Neutrophil (primary cell): ENCODE results near the gene FBXW8.

Experiments
- H3K27ac ChIP-seq: fragments of 200-600 bp; sonication (generic); 2 replicates; pipeline ENCODE4 v1.5.1; 2016; ENCODE audit warnings: mild to moderate bottlenecking, moderate library complexity
- H3K27me3 ChIP-seq: fragments of 200-600 bp; sonication (generic); 2 replicates; pipeline ENCODE4 v1.6.0; 2016; ENCODE audit warnings: mild to moderate bottlenecking
- H3K36me3 ChIP-seq: fragments of 200-600 bp; sonication (generic); 2 replicates; pipeline ENCODE4 v1.5.1; 2017
- H3K4me1 ChIP-seq, 2 experiments: fragments of 200-600 bp in 1 of 2; sonication (generic) in 1 of 2; 1 replicate in 1 of 2; 2 replicates in 1 of 2; pipeline versions ENCODE4 v1.5.1 to v1.6.1; 2013 to 2016; ENCODE audit warnings: low read depth in 1 of 2, low read length in 1 of 2, mild to moderate bottlenecking in 1 of 2, moderate library complexity in 1 of 2; ENCODE audit not compliant: control insufficient read depth in 1 of 2, insufficient read depth in 1 of 2
- H3K4me3 ChIP-seq, 2 experiments: fragments of 200-600 bp in 1 of 2; sonication (generic) in 1 of 2; 1 replicate in 1 of 2; 2 replicates in 1 of 2; pipeline ENCODE4 v1.5.1; 2013 to 2016; ENCODE audit warnings: low read depth in 1 of 2, low read length in 1 of 2, mild to moderate bottlenecking in 1 of 2, moderate library complexity in 1 of 2
- H3K9me3 ChIP-seq: fragments of 200-600 bp; sonication (generic); 2 replicates; pipeline ENCODE4 v1.5.1; 2016
- CTCF ChIP-seq: fragments of 200-600 bp; sonication (generic); IDR thresholded peaks from 2 replicates; pipeline ENCODE4 v1.5.1; 2016; ENCODE audit warnings: antibody characterized with exemption

FBXW8 gene

GRCh38 chr12:116916122-116916521, 5.4 kb downstream of the FBXW8 start:
- no peak for TF ChIP-seq CTCF
- H3K36me3 ChIP-seq, result no peaks in the 10 kb centered on the region

GRCh38 chr12:116916714-116917114, 6.0 kb downstream of the FBXW8 start:
- no peaks in the 10 kb centered on the region for H3K36me3 ChIP-seq
- H3K27ac ChIP-seq, result no peak overlapping the region
- peaks cover 2% of the 10 kb centered on the region for H3K27me3 ChIP-seq
- no peak for TF ChIP-seq CTCF
- peaks cover 4 to 12% of the 10 kb centered on the region in 2 experiments for H3K4me1 ChIP-seq
- H3K9me3 ChIP-seq, result no peaks in the 10 kb centered on the region
- no peak overlapping the region for H3K4me3 ChIP-seq

More at GRCh38 chr12:116916122-116916521, 5.4 kb downstream of the FBXW8 start:
- no peak overlapping the region for H3K27ac ChIP-seq
- H3K4me3 ChIP-seq, result no peak overlapping the region
- peaks cover 8% of the 10 kb centered on the region for H3K27me3 ChIP-seq
- no peaks in the 10 kb centered on the region for H3K9me3 ChIP-seq
- H3K4me1 ChIP-seq, result peaks cover 9 to 17% of the 10 kb centered on the region in 2 experiments

- Histone ChIP-seq H3K36me3 (no peaks in the 10 kb centered on the region), H3K9me3 (no peaks in the 10 kb centered on the region), H3K27me3 (no peaks in the 10 kb centered on the region), H3K27ac (no peak overlapping the region), H3K4me3 (no peak overlapping the region), H3K4me1 (peaks cover 4 to 7% of the 10 kb centered on the region in 2 experiments)
- no peak for TF ChIP-seq CTCF
Observed at GRCh38 chr12:116918464-116918863, 7.7 kb downstream of the FBXW8 start.

DNA sequence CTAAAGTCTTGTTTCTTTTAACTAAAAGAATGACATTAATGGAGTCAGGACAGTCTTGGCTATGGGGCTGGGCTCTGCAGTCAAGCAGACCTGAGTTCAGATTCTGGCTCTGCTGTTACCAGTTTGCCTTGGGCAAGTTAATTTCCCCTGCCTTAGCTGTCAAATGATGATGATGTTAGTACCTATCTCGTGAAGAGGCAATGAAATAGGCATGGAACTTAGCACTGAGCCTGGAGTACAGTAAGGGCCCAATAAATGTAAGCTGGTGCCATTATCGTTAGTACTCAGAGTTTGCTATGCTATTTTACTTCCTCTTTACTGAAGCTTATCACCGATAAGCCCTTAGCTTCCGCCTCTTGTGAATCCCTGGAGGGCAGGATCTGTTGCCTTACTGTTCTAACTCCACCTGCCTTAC, 8.5 kb downstream of the FBXW8 start:
- Histone ChIP-seq H3K4me3 (no peak overlapping the region), H3K36me3 (no peaks in the 10 kb centered on the region), H3K4me1 (peaks cover 5 to 7% of the 10 kb centered on the region in 2 experiments), H3K27me3 (no peaks in the 10 kb centered on the region), H3K27ac (no peak overlapping the region), H3K9me3 (no peaks in the 10 kb centered on the region)
- TF ChIP-seq CTCF, result no peak

- Histone ChIP-seq H3K4me1 (peaks cover 11% of the 10 kb centered on the region in 2 experiments), H3K27me3 (no peaks in the 10 kb centered on the region), H3K9me3 (no peaks in the 10 kb centered on the region), H3K36me3 (no peaks in the 10 kb centered on the region), H3K27ac (no peak overlapping the region), H3K4me3 (no peak overlapping the region)
- no peak for TF ChIP-seq CTCF
Observed at GRCh38 chr12:116919706-116920485, 9.1 kb downstream of the FBXW8 start.
